ENCODE data around the gene SCAP.

DNA sequence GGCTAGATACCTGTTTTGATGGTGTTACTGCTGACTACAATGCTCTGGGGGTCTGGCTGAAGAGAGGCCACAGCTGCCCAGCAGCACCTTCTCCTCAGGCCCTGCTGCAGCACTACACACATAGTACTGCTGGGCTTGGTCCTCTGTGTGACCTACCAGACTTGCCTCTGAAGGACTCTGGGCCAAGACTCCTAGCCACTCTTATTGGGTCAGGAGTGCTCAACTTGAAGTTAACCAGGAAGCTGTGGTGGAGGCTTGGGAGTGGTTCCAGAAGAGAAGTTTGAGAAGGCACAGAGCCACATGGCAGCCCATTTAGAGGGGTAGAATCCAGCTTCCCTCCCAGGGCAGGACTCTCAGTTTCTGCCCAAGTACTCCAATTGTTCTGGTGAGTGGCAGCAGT, 21.2 kb upstream of the SCAP start:
- TF ChIP-seq IRF2 (CRISPR knock-in tag; IDR thresholded peaks at IDR 0.05; ENCODE audit: borderline replicate concordance, low read depth) (no peak), ZNF232 (CRISPR knock-in tag; IDR thresholded peaks at IDR 0.05) (no peak), ZNF317 (CRISPR knock-in tag; IDR thresholded peaks at IDR 0.05; ENCODE audit: borderline replicate concordance, low read depth) (no peak), ZNF263 (CRISPR knock-in tag; IDR thresholded peaks at IDR 0.05; ENCODE audit: low read depth) (no peak)
- TF ChIP-seq, protein P1, sequence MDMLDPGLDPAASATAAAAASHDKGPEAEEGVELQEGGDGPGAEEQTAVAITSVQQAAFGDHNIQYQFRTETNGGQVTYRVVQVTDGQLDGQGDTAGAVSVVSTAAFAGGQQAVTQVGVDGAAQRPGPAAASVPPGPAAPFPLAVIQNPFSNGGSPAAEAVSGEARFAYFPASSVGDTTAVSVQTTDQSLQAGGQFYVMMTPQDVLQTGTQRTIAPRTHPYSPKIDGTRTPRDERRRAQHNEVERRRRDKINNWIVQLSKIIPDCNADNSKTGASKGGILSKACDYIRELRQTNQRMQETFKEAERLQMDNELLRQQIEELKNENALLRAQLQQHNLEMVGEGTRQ (CRISPR knock-in tag; IDR thresholded peaks at IDR 0.05): no peak
- TF ChIP-seq, protein P2, sequence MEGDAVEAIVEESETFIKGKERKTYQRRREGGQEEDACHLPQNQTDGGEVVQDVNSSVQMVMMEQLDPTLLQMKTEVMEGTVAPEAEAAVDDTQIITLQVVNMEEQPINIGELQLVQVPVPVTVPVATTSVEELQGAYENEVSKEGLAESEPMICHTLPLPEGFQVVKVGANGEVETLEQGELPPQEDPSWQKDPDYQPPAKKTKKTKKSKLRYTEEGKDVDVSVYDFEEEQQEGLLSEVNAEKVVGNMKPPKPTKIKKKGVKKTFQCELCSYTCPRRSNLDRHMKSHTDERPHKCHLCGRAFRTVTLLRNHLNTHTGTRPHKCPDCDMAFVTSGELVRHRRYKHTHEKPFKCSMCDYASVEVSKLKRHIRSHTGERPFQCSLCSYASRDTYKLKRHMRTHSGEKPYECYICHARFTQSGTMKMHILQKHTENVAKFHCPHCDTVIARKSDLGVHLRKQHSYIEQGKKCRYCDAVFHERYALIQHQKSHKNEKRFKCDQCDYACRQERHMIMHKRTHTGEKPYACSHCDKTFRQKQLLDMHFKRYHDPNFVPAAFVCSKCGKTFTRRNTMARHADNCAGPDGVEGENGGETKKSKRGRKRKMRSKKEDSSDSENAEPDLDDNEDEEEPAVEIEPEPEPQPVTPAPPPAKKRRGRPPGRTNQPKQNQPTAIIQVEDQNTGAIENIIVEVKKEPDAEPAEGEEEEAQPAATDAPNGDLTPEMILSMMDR (IDR thresholded peaks at IDR 0.05): no peak
- TF ChIP-seq, protein P3, sequence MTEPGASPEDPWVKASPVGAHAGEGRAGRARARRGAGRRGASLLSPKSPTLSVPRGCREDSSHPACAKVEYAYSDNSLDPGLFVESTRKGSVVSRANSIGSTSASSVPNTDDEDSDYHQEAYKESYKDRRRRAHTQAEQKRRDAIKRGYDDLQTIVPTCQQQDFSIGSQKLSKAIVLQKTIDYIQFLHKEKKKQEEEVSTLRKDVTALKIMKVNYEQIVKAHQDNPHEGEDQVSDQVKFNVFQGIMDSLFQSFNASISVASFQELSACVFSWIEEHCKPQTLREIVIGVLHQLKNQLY (CRISPR knock-in tag; IDR thresholded peaks at IDR 0.05): no peak
- TF ChIP-seq, protein P4, sequence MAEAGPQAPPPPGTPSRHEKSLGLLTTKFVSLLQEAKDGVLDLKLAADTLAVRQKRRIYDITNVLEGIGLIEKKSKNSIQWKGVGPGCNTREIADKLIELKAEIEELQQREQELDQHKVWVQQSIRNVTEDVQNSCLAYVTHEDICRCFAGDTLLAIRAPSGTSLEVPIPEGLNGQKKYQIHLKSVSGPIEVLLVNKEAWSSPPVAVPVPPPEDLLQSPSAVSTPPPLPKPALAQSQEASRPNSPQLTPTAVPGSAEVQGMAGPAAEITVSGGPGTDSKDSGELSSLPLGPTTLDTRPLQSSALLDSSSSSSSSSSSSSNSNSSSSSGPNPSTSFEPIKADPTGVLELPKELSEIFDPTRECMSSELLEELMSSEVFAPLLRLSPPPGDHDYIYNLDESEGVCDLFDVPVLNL (CRISPR knock-in tag; IDR thresholded peaks at IDR 0.05; ENCODE audit: borderline replicate concordance, low read depth): no peak
